ENCODE measurements around the gene NCBP2. TPM values are rescaled to one million over a fixed set of nuclear protein-coding genes. Genes with fewer than 3 reads are reported as not detected.

Gene NCBP2
- total RNA-seq, 1 donor from 2014 or later: 62.2 TPM

DNA sequence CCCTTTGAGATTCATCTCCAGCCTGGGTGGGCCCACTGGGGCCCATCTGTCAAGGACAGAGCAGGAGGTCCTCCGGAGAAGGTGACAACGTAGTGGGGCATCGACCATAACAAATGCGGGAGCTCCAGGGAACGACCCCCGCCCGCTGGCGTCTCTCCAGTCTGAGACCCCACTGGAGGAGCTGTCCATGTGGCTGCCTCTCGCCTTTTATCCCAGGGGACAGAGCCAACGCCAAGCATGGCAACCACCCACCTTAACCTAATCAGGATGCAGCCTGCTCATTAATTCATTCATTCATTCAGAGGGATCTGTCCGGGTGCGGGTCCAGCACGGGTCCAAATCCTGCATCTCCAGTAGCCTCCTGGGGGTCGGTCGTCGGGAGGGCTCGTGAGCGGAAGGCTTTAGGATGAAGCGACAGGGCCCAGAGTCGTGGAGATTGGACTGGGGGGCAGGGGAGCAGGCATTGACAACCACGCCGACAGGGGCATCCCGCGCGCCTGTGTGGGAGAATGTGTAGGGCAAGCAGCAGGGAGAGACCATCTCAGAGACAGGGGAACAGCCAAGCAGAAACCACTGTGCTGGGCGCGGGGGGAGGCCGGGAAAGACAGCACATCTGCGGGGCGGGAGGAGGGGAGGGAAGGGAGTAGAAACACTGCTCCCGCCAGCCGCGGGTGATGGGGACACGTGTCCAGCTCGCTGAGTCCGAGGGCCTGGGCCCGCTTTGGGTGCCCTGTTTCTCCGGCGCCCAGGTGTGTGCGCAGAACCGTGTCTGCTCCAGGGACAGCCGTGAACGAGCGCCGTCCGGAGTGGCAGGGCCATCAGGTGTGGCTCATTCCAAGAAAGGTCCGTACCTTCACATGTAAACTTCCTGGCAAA, 24.4 kb upstream of the NCBP2 start:
- Histone ChIP-seq H3K4me3 (ENCODE audit: low read depth, low read length) (no peak overlapping the region), H3K36me3 (ENCODE audit: control insufficient read depth, insufficient read depth, low read length) (no peaks in the 10 kb centered on the region), H3K27me3 (ENCODE audit: control insufficient read depth, insufficient read depth, low read length) (peaks cover 33% of the 10 kb centered on the region)
- TF ChIP-seq, protein P1, sequence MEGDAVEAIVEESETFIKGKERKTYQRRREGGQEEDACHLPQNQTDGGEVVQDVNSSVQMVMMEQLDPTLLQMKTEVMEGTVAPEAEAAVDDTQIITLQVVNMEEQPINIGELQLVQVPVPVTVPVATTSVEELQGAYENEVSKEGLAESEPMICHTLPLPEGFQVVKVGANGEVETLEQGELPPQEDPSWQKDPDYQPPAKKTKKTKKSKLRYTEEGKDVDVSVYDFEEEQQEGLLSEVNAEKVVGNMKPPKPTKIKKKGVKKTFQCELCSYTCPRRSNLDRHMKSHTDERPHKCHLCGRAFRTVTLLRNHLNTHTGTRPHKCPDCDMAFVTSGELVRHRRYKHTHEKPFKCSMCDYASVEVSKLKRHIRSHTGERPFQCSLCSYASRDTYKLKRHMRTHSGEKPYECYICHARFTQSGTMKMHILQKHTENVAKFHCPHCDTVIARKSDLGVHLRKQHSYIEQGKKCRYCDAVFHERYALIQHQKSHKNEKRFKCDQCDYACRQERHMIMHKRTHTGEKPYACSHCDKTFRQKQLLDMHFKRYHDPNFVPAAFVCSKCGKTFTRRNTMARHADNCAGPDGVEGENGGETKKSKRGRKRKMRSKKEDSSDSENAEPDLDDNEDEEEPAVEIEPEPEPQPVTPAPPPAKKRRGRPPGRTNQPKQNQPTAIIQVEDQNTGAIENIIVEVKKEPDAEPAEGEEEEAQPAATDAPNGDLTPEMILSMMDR (IDR thresholded peaks at IDR 0.05; ENCODE audit: insufficient read depth, low read length, poor library complexity, severe bottlenecking): no peak
- no peak for DNase-seq (ENCODE audit: low read depth)

DNA sequence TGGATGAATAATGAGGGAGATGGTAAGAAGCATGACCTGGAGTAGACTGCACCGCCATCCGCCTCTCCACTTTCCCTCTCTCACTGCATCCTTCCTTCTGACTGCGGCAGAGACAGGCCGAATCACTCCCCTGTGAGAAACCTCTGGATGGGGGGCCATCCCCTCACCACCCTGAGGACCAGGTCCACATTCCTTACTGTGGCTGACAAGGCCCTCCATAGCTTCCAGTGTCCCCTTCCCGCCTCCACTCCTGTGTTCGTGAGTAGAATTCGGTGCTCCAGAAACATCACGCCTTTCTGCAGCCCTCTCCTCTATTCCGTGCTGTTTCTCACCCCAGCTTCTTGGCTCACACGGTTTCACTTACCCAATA, 23.5 kb upstream of the NCBP2 start:
- Histone ChIP-seq H3K4me3 (ENCODE audit: low read depth, low read length) (no peak overlapping the region), H3K36me3 (ENCODE audit: control insufficient read depth, insufficient read depth, low read length) (no peaks in the 10 kb centered on the region), H3K27me3 (ENCODE audit: control insufficient read depth, insufficient read depth, low read length) (peaks cover 29% of the 10 kb centered on the region)
- TF ChIP-seq, protein P1 (IDR thresholded peaks at IDR 0.05; ENCODE audit: insufficient read depth, low read length, poor library complexity, severe bottlenecking): no peak
- DNase-seq (ENCODE audit: low read depth): no peak

DNA sequence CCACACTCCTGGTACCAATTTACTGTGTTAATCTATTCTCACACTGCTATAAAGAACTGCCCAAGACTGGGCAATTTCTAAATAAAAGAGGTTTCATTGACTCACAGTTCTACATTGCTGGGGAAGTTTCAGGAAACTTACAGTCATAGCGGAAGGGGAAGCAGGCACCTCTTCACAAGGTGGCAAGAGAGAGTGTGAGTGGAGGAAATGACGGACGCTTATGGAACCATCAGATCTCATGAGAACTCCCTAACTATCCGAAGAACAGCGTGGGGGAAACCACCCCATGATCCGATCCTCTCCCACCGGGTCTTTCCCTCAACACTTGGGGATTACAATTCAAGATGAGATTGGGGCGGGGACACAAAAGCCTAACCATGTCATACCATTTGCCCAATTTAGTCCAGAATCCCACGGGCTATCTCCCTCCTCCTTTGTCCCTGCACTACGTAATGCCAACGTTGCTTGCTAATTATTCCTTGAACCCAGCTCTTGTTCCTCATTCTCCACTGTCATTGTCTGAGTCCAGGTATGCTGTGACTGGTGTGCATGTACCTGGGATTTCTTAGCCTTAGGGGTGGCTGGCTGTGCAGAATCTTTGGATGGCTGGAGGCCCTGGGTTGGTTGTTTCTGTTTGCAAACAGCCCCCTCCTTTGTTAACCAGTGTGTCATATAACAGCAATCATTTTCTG, 22.9 kb upstream of the NCBP2 start:
- Histone ChIP-seq H3K4me3 (ENCODE audit: low read depth, low read length) (no peak overlapping the region), H3K36me3 (ENCODE audit: control insufficient read depth, insufficient read depth, low read length) (no peaks in the 10 kb centered on the region), H3K27me3 (ENCODE audit: control insufficient read depth, insufficient read depth, low read length) (peaks cover 25% of the 10 kb centered on the region)
- TF ChIP-seq, protein P1 (IDR thresholded peaks at IDR 0.05; ENCODE audit: insufficient read depth, low read length, poor library complexity, severe bottlenecking): no peak
- DNase-seq (ENCODE audit: low read depth): no peak

DNA sequence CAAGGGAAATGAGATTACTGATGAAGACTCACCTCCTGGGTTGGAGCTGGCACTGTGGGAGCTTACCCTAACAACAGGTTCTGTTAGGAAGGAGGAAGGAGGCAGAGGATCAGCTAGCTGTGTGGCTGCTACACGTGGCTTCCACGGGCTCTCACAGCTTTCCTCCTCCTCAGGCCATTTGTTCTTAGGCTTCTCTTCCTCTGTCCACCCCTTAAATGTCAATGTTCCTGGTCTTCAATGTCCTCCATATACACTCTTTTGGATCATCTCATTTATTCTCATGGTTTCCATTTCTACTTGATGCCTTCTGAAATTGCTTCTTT, 21.3 kb upstream of the NCBP2 start:
- Histone ChIP-seq H3K27me3 (ENCODE audit: control insufficient read depth, insufficient read depth, low read length) (peaks cover 23% of the 10 kb centered on the region), H3K4me3 (ENCODE audit: low read depth, low read length) (no peak overlapping the region), H3K36me3 (ENCODE audit: control insufficient read depth, insufficient read depth, low read length) (no peaks in the 10 kb centered on the region)
- DNase-seq (ENCODE audit: low read depth): no peak
- TF ChIP-seq, protein P1 (IDR thresholded peaks at IDR 0.05; ENCODE audit: insufficient read depth, low read length, poor library complexity, severe bottlenecking): no peak

DNA sequence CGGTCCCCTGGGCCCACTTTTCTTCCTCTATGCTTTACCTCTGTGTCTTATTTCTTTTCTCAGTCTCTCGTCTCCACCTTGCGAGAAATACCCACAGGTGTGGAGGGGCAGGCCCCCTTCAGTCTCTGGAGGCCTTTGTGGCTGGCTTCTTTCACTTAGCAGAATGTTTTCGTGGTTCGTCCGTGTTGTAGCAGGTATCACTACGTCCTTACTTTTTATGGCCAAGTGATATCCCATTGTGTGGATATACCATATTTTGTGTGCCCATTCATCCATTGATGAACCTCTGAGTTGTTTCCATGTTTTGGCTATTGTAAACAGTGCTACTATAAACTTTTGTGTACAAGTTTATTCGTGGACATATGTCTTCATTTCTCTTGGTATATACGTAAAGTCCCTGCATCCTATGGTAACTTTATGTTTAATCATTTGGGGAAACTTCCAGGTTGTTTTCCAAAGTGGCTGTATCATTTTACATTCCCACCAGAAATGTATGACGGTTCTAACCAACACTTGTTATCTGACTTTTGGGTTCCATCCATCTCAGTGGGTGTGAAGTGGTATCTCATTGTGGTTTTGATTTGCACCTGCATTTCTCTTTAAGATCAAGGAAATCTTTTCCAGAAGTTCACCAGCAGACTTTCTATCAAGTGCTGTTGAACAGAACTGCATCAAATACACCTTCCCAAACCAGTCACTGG, 20.8 kb upstream of the NCBP2 start:
- H3K4me3 ChIP-seq (ENCODE audit: low read depth, low read length): no peak overlapping the region
- TF ChIP-seq, protein P1 (IDR thresholded peaks at IDR 0.05; ENCODE audit: insufficient read depth, low read length, poor library complexity, severe bottlenecking): no peak
- DNase-seq (ENCODE audit: low read depth): no peak
- H3K27me3 ChIP-seq (ENCODE audit: control insufficient read depth, insufficient read depth, low read length): peaks cover 20% of the 10 kb centered on the region
- H3K36me3 ChIP-seq (ENCODE audit: control insufficient read depth, insufficient read depth, low read length): no peaks in the 10 kb centered on the region
